Posterior vena cava (tissue), 2 donors: ENCODE data around the gene NOS1AP. TPM values are rescaled to one million over a fixed set of nuclear protein-coding genes. Genes with fewer than 3 reads are reported as not detected.

Experiments
- DNase-seq: peaks from one replicate; pipeline ENCODE4 v3.0.0-alpha.2; 2020; ENCODE audit warnings: low spot score
- intact Hi-C, 2 donors: fragments of 100-400 bp; cut with DNase I; formaldehyde crosslinking; loops; one replicate each; pipeline versions ENCODE4 v1.14.1 to v1.14.2; 2022 to 2023
- total RNA-seq, 2 donors: library from RNA; stranded (reverse); fragmentation: NEBNext Ultra II Directional; extraction: Animal tissue kit (Norgen Biotek cat#: 25700); gene quantifications; one replicate each; pipeline ENCODE4 v1.2.1, GENCODE V29; 2021
- donor health status: DM: yes; HTN: yes; CAD: no.
- donor health status: DM: yes; HTN: yes; CAD: no.

The NOS1AP gene
- total RNA-seq, 2 donors from 2014 or later: 3.7 to 5.0 TPM

DNA sequence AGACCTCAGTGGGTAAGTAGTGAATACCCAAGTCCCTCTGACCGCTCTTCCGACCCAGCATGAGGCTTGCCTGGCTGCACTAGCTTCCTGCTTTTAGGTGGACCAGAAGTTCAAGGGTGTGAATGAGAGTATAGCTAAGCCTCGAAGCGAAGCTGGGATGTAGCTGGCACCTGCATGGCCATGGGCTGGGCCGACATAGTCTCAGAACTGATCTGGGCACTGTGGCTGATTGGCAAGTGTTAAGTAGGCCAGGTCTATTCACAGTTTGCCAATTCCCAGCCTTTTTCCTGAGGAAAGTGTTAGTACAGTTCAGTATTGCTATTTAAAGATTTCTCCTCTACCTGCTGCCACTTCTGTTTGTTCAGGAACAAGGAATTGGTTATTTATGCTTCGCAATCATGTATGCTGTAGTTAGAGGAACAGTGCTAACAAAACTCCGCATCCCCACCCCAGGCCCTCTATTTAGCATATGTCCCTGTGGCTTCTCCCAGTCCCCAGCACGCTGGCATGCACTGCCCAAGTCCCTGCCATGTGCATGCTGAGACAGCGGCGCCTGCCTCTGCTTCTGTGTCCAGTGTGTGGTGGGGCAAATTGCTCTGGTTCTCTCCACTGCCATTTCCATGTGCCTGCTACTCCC, 290.9 kb downstream of the NOS1AP start:
- intact Hi-C loops: no loop called here
- no peak for DNase-seq

GRCh38 chr1:162360874-162361260, 291.4 kb downstream of the NOS1AP start:
- intact Hi-C loops: no loop called here
- DNase-seq: no peak

DNA sequence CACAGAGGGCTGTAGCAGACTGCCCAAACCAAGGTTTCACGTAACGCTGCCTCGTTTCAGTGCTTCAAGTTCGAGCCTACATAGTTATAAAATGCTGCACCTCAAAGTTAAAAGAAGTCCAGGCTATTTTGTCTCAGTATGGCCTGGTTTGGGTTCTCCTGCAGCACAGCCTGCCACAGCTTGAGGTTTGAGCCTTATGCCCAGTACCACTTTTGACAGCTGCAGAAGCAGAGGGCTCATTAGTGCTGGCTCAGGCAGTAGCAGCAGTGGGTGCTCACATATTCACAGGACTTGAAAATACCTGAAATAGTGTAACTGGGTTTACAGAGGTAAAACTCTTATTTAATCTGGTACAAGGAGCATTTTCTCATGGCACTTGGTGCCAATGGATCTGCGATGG, 291.9 kb downstream of the NOS1AP start:
- intact Hi-C loops: no loop called here
- no peak for DNase-seq

DNA sequence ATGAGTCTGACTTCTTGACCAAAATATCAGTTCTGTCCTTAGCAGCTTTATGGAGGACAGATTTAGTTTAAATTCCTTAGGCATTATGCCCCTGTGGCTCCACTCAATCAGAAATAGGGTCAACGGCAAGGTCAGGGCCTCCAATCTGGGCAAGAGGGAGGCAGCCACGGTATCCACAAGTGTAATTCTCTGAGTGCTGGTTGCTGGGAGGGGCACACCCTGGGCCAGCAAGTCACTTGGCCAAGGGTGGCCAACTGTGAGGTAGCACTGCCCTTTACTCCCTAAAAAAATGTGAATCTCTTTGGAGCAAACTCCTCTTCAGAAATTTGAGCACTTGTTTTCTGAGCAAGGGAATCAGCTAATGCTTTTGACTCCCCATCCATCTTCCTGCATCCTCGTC, 294.3 kb downstream of the NOS1AP start:
- intact Hi-C loops: no loop called here
- no peak for DNase-seq

DNA sequence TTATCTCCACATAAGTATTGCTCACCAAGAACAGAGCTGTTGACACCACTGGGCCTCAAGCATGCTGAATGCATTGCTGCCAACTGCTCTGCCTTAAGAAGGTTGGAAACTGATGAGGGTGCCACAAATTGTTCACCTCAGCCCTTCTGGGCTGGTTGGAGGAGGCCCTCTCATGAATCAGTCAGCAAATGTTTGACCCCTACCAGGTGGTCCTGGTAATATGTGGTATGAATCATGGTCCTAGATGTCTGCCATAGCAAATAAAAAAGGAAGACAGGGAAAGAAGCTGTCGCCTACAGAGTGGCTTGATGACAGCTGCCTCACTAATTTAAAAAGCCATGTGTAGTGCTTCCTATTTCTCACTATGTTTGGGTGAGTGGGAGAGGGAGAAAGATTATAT, 295.0 kb downstream of the NOS1AP start:
- no peak for DNase-seq
- intact Hi-C loops: no loop called here

DNA sequence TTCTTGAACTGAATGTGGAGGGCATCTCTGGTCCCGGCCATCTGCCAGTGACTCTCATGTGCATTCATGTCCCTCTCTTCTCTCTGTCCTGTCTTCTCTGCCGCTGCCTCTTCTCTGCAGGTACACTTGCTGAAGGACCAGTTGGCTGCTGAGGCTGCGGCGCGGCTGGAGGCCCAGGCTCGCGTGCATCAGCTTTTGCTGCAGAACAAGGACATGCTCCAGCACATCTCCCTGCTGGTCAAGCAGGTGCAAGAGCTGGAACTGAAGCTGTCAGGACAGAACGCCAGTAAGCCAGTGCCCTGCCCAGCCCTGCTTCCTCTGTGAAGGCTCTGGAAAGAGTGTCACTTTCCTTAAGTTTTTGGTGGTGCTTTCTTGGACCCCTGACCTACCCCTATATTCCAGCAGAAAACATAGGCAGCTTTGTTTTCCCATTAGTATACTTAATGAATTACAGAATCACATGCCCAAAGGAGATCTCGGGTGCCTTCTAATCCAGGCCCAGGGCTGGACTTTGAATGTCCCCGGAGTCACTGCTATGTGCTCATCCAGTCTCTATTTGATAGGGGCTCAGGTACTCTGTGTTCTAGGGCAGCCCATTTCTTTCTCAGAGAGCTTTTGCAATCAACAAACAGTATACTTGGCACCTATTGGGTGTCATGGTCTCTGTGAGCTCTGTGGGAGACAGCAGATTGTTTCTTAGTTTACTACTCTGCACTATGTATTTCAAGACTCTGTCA, 296.0 kb downstream of the NOS1AP start:
- intact Hi-C loops: no loop called here
- no peak for DNase-seq

- intact Hi-C loops: no loop called here
- DNase-seq: no peak
These were observed 296.7 kb downstream of the NOS1AP start for GRCh38 chr1:162366149-162366548.

GRCh38 chr1:162366671-162367070, 297.2 kb downstream of the NOS1AP start:
- no peak for DNase-seq
- intact Hi-C loops: no loop called here

DNA sequence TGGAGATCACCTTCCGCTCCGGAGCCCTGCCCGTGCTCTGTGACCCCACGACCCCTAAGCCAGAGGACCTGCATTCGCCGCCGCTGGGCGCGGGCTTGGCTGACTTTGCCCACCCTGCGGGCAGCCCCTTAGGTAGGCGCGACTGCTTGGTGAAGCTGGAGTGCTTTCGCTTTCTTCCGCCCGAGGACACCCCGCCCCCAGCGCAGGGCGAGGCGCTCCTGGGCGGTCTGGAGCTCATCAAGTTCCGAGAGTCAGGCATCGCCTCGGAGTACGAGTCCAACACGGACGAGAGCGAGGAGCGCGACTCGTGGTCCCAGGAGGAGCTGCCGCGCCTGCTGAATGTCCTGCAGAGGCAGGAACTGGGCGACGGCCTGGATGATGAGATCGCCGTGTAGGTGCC, 297.6 kb downstream of the NOS1AP start:
- intact Hi-C loops: no loop called here
- no peak for DNase-seq

GRCh38 chr1:162367772-162368171, 298.3 kb downstream of the NOS1AP start:
- intact Hi-C loops: no loop called here
- DNase-seq: no peak

GRCh38 chr1:162368451-162368850, 299.0 kb downstream of the NOS1AP start:
- intact Hi-C loops: no loop called here
- no peak for DNase-seq

DNA sequence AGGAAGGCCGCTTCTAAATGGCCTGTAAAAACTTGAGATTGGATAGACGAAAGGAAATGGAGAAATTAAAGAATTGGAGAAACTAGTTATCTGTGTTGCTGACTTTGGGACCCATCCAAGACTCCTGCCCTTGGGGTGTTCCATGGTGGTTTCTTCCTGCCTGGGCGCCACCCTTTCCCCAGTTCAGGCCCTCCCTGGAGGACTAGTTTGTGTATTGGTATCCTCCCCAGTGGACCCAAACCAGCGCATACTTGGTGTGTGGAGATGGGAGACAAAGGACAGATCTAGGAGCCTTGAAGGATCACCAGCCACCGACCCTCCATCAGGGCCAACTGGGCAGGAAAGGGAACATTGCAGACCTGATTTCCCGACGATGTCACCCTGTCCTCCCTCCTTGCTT, 300.1 kb downstream of the NOS1AP start:
- DNase-seq: no peak
- intact Hi-C loops: no loop called here

- intact Hi-C loops: no loop called here
- DNase-seq: no peak
These were observed 300.7 kb downstream of the NOS1AP start for GRCh38 chr1:162370161-162370560.

GRCh38 chr1:162370721-162371120, 301.2 kb downstream of the NOS1AP start:
- no peak for DNase-seq
- intact Hi-C loops: no loop called here

DNA sequence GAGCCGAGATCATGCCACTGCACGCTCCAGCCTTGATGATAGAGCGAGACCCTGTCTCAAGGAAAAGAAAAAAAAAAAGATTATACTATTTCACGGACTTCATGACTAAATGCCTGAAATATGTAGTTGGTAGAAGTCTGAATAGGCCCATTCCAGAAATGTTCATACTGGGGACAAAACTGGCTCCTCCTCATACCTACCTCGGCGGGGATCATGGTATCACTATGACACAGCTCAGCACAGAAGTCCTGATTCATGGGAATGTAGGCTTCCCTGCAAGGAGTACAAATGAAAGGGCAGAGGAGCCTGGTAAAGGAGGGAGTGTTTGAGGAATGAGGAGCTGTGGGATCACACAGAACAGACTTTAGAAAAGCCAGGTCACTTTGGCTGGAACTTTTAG, 302.1 kb downstream of the NOS1AP start:
- intact Hi-C loops: no loop called here
- no peak for DNase-seq

DNA sequence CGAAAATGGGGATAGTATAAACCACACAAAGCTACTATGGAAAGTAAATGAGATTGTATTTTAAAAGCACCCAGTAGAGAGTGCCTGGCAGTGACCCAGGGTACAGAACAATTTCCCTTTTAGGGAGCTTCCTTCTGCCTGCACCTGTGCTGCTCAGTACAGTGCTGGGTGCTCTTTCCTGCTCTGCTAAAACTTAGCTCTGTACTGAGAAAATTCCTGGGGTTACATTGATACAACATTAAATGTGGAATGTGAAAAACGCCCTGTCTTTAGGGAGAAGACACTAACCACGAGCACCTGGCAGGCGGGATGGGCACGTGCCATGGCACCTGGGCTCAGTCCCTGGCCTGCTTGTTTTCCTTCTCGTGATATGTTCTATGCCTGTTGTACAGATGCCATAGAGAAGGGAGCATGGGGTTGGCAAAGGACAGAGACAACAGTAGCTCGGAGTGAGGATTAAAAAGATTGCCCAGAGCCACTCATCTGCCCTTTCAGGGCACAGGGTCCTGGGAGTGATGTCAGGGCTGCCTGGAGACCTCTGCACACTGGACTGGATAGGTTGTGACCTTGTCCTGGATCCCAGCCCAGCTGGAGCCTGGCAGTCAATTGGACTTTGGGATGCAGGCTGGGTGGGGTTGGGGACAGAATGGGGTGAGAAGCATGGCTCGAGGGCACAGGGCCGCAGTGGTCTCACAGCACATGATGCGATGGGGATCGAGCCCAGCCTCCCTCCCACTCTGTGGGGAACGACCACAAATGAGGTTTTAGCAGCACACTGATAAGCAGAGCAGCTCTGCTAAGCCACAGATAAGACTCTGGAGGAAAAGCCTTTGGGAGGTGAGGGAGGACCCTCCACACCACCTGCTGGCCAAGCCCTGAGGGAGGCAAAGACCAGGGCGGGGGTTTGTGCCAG, 302.9 kb downstream of the NOS1AP start:
- DNase-seq: no peak
- intact Hi-C loops: no loop called here

DNA sequence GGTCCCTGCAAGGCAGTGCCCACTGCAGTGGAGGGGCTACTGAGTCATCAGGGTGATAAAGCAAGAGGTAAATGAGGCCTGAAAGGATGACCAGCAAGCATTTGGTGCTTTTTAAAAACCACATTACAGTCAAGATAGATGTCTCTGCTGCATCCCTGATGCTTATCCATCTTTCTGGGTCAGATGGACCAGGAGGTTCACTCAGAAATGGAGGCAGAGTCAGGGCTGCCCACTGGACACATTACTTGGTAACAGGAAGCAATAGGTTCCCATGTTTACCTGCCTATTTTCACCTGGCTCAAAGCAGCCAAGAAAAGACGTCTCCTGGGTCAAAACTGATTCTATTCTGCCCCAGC, 303.6 kb downstream of the NOS1AP start:
- intact Hi-C loops: no loop called here
- DNase-seq: no peak

DNA sequence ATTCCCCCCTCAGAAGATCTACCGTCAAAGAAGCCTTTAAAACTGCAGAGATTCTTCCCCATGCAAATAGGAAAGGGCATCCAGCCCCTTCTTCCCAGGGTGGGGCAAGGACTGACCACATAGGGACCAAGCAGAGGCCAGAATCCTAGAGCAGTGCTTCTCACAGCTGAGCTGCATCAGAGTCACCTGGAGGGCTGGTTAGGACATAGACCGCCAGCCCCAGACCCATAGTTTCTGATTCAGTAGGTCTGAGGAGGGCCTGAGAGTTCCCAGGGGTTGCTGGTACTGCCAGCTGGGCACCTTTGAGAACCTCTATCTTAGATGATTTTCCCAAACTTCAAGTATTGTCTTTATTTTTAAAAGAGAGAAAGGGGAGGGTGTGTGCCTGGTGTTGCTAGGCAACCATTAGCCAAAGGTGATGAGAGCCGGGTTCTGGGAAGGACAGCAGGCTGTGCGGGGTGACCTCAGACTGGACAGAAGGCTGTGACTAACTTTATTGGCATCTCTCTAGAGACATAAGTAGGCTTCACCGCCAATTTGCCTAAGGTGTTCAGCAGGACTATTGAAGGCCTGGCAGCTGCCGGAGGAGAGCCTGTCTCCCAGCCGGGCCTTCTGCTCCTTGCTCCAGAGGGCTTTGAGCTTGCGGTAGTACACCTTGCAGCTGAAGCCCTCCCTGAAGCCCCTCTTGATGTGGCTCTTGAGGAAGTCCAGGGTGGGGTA, 304.2 kb downstream of the NOS1AP start:
- DNase-seq: no peak
- intact Hi-C loops: no loop called here

DNA sequence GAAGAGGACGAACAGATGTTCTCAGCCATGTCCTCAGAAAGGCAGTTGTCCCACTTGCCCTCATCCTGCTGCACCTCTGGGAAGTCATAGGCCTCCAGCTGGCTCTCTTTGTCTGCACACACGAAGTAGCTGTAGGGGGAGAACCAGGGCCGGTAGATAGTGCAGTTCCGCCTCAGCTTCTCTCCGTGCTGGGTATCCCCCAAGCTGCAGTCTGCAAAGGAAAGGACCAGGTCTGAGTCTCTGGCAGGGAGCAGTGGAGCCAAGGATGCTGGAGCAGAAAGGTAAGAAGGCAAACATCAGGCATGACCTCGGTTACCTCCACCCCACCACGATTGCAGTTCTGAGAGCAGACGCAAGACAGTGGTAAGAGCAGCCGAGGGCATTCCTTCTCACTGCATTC, 304.9 kb downstream of the NOS1AP start:
- DNase-seq: no peak
- intact Hi-C loops: no loop called here

- intact Hi-C loops: no loop called here
- DNase-seq: no peak
These were observed 306.0 kb downstream of the NOS1AP start for GRCh38 chr1:162375463-162375862.
